Muscle layer of colon (tissue), 2 donors: ENCODE results near the gene TBX5.

Experiments
- H3K27ac ChIP-seq: one replicate; pipeline ENCODE4 v1.7.0; 2013; ENCODE audit warnings: low read depth, mild to moderate bottlenecking, low read length, moderate library complexity
- H3K27me3 ChIP-seq, 2 donors: one replicate each; pipeline ENCODE4 v1.7.0; 2013; ENCODE audit warnings: low read length in 2 of 2, mild to moderate bottlenecking in 2 of 2; ENCODE audit not compliant: insufficient read depth in 2 of 2, control insufficient read depth in 1 of 2
- H3K36me3 ChIP-seq: one replicate; pipeline ENCODE4 v1.7.0; 2013; ENCODE audit warnings: mild to moderate bottlenecking, low read length; ENCODE audit not compliant: insufficient read depth
- H3K4me1 ChIP-seq: one replicate; pipeline ENCODE4 v1.7.0; 2013; ENCODE audit warnings: mild to moderate bottlenecking, low read length; ENCODE audit not compliant: insufficient read depth
- H3K4me3 ChIP-seq, 2 donors: one replicate each; pipeline ENCODE4 v1.7.0; 2013; ENCODE audit warnings: low read length in 2 of 2, low read depth in 1 of 2, mild to moderate bottlenecking in 1 of 2, moderate library complexity in 1 of 2
- H3K9ac ChIP-seq: one replicate; pipeline ENCODE4 v1.7.0; 2013; ENCODE audit warnings: low read length
- H3K9me3 ChIP-seq: one replicate; pipeline ENCODE4 v1.7.0; 2013; ENCODE audit warnings: mild to moderate bottlenecking, low read length
- donor health status: abdominal sarcoma.
- donor health status: Adenocarcinoma of cecum.

The TBX5 gene

DNA sequence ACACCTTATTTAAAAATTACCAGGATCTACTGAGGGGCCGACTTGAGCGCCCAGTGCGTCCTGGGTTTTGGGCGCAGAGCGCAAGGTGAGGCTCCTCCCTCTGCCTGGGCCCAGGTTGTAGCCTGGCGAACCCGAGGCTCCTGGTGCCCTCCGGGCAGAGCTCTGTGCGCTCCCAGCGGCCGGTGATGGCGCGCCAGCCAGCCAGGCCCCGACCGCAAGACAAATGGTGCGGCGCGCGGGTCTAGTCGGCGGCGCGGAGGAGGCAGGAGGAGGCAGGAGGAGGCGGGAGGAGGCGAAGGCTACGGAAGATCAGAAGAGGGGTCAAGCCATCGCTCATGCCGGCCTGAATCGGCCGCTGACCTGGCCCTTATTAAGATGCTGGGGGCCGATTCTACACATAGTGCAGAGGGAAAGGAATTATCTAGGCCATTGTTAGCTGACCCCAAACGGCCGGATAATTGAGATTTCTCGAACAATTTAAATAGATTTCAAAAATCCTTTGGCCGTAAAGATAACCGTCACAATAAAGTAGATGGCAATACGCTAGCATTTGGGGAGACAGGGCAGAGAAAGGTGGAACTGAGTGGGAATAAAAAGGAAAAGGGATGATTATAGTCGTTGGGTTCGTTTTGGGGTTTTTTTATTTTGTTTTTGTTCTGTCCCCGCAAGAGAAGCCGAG is 2.8 kb downstream of the TBX5 start:
- Histone ChIP-seq H3K9me3 (no peaks in the 10 kb centered on the region), H3K27ac (no peak overlapping the region), H3K4me3 (no peak overlapping the region), H3K9ac (no peak overlapping the region), H3K4me1 (no peaks in the 10 kb centered on the region), H3K36me3 (no peaks in the 10 kb centered on the region), H3K27me3 (peaks cover 79 to 98% of the 10 kb centered on the region in 2 donors)

DNA sequence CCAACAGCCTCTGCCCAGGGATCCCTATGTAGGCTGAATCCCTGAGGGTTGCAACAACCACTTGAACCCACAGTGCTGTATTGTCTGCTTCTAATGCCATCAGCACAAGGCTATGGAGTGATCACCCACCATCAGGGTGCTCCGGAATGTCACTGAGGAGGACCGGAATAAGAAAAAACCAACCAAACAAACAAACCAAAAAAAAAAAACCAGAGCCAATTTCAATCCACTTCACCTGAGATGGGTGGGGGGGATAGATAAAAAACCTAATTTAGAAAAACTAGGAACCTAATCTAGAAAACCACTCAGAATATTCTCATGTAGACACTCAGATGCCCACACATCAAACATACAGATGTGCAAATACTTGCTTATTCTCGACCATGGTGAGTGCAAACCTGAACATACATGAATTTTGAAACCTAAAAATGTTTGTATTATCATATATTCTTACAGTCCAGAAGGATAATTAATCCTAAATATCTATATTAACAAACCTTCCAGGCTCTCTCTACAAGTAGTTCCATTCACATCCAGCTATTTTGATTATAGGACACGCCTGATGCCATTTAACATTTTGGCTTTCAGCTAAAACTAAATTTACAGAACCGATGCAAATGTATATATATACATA is 3.7 kb downstream of the TBX5 start:
- no peak overlapping the region for H3K27ac ChIP-seq
- H3K36me3 ChIP-seq: no peaks in the 10 kb centered on the region
- H3K4me1 ChIP-seq: no peaks in the 10 kb centered on the region
- H3K9ac ChIP-seq: no peak overlapping the region
- H3K27me3 ChIP-seq: peaks cover 79 to 98% of the 10 kb centered on the region in 2 donors
- no peaks in the 10 kb centered on the region for H3K9me3 ChIP-seq
- no peak overlapping the region for H3K4me3 ChIP-seq

DNA sequence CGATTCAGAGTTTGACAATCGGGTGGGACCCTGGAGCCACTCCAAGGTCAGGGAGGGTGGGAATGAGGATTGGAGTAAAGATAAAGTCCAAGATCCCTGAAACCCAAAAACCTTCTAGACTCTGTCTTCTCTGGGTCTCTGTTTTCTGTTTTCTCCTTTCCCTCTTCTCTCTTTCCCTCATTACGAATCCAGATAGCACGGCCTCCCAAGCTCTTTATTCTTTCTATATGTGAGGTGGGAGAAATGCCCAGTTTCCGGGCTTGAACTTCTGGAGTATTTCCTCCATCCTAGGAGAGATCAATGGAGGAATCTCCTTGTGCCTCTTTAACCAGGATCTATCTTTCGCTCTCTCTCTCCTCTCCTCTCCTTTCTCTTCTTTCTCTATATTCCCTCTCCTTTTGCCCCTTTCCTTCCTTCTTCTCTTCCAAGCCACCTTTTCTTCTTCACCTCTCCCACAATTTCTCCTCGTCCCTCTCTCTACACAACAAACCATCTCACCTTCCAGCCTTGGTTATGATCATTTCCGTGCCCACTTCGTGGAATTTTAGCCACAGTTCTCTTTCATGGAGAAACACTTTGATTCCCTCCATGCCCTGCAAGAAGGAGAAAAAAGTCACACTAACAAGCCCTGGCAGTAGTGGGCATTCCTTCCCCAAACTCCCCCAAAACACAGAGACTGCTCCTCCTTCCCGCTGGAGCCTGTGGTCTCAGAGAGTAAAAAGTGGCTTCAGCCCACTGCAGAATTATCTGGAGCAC is 4.4 kb downstream of the TBX5 start:
- Histone ChIP-seq H3K36me3 (no peaks in the 10 kb centered on the region), H3K9me3 (no peaks in the 10 kb centered on the region), H3K27ac (no peak overlapping the region), H3K4me1 (no peaks in the 10 kb centered on the region), H3K4me3 (no peak overlapping the region), H3K9ac (no peak overlapping the region), H3K27me3 (peaks cover 80 to 98% of the 10 kb centered on the region in 2 donors)

DNA sequence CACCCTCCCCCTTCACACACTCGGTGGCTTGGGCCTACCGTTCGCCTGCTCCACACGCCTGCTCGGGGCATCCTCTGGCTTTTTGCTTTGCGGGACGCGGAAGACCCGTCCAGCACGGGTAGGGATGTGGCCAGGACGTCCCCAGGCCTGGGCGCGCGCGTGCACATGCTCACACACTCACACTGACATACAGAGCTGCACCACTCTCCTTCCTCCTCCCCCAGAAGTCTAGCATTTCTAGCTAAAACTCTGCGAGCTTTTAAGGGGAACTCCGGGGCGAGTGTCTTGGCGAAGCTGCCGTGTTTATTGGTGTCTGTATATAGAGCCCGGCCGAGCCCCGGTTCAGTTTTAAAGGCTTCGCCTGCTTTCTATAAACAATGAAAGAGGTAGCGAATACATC is 5.0 kb downstream of the TBX5 start:
- Histone ChIP-seq H3K9me3 (no peaks in the 10 kb centered on the region), H3K27ac (no peak overlapping the region), H3K27me3 (peaks cover 85 to 99% of the 10 kb centered on the region in 2 donors), H3K4me3 (no peak overlapping the region), H3K36me3 (no peaks in the 10 kb centered on the region), H3K9ac (no peak overlapping the region), H3K4me1 (no peaks in the 10 kb centered on the region)

DNA sequence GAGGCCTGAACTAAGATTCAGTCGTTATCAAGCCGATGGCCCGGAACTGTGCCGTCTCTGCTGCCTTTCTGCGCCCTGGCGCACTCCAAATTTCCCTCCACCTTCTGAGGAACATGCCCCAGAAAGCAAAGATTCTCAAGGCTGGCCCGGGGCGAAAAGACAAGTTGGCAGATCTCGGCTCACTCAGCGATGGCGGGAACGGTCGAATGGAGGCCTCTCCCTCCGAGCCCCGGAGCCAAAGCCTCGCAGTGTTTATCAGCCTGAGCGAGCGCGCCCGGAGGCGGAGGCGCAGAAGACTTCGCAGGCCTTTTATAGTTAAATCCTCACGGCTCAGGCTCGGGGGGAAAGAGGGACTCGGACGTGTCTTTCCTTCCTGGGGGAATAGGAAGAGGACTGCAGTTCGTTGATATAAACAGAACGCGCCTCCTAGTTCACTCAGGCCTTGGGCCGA is 5.6 kb downstream of the TBX5 start:
- Histone ChIP-seq H3K36me3 (no peaks in the 10 kb centered on the region), H3K4me3 (no peak overlapping the region), H3K4me1 (no peaks in the 10 kb centered on the region), H3K9me3 (no peaks in the 10 kb centered on the region), H3K27me3 (peaks cover 85 to 98% of the 10 kb centered on the region in 2 donors), H3K9ac (no peak overlapping the region), H3K27ac (no peak overlapping the region)

DNA sequence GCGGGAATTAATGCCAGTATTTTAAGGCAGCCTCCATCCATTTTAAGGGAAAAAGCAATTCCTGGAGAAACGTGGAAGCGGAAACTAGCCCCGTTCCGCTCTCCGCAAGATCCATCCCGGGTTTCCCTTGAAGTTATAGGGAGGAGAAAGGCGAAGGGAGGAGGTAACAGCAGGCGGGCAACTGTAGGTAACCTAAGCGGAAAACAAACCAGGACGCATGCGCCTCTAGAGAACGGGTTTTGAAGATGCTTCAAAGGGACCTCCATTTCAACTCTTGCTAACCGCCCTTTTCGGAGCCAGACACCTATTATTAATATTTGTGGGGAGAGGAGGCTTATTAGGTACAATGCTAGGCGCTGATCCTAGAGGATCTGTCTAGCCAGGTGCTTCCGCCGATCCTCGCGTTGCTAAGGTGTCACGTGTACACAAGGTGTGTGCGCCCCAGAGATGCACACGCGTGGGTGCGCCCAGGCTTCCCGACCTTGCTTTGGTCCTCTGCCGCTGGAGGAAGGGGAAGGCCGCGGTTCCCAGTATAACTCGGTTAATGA is 6.2 kb downstream of the TBX5 start:
- H3K9me3 ChIP-seq: no peaks in the 10 kb centered on the region
- no peak overlapping the region for H3K27ac ChIP-seq
- H3K9ac ChIP-seq: no peak overlapping the region
- H3K4me3 ChIP-seq: no peak overlapping the region
- H3K4me1 ChIP-seq: no peaks in the 10 kb centered on the region
- H3K36me3 ChIP-seq: no peaks in the 10 kb centered on the region
- H3K27me3 ChIP-seq: peaks cover 85 to 98% of the 10 kb centered on the region in 2 donors

DNA sequence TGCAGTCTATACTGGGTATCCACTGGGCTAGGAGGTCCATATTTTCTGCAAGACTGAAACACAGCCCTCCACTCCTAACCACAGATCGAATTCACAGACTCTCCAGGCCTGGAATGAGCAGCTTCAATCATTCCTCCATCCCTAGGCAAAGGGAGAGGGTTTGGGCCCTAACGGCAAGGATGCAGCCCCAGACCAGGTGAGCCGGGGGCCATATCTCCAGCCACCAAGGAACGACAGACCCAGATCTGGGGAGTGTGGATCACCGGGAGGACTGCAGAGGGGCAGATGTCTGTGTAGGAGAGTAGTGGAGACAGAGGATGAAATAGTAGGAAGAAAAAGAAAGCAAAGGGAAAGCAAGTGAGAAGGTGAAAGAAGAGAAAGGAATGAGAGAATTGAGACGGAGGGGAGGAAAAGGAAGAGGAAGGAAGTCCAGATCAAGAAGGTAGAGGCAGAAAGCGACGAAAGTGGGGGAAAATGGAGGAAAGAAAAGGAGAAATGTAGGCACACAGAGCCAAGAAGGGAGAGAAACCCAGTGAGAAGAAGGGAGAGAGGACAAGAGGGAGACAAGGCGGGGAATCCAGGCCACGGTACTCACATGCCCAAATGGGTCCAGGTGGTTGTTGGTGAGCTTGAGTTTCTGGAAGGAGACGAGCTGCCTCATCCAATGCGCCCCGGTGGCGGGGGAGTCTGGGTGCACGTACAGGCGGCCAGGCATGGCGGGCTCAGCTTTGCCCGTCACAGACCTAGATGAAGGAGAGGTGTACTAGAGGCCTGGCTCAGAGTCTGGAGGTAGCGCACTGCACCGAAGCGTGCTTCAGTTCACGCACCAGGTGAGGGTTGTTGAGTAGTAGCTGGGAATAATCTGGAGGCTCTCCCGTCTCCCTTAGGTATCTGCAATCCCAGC is 7.7 kb downstream of the TBX5 start:
- Histone ChIP-seq H3K27me3 (peaks cover 85 to 97% of the 10 kb centered on the region in 2 donors), H3K27ac (no peak overlapping the region), H3K9ac (no peak overlapping the region), H3K36me3 (no peaks in the 10 kb centered on the region), H3K9me3 (no peaks in the 10 kb centered on the region), H3K4me3 (no peak overlapping the region), H3K4me1 (no peaks in the 10 kb centered on the region)

DNA sequence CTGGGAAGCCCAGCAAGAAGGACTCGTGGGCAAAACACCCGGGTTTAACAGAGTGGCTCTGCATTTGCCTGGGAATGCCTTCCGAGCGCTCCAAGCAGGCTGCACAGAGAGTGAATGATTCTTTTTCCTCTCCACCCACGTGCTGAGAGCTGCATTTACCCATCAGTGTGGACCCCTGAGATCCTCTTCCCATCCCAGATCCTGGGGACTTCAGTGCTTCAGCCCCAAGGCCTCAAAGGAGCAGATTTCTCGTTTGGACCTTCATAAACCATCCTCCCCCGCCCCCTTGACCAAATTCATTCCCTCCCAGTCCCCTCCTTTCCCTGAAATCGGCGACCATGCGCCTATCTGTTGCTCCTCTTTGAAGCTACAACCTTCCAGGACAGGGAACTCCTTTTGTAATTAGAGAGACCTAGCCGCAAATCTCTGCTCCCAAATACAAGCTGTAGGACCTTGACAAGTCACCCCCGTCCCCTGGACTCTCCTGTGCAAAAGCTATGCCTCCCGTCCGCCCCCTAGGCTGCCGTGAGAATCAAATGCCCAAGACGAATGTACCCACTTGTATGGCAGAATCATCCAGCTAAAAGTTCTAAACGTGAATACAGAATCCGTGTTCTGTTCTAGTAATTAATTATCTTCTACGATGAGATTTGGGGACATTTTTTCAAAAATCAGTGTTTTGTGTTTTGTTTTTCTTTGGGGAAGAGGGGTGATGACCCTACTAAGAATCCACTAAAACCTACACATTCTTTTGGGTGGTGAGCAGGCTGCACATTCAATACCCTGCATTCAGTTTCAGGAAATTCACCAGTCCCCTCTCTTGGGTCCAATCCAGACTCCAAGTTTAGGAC is 8.8 kb downstream of the TBX5 start:
- Histone ChIP-seq H3K27me3 (peaks cover 78 to 90% of the 10 kb centered on the region in 2 donors), H3K4me1 (no peaks in the 10 kb centered on the region), H3K36me3 (no peaks in the 10 kb centered on the region), H3K9ac (no peak overlapping the region), H3K27ac (no peak overlapping the region), H3K4me3 (no peak overlapping the region), H3K9me3 (no peaks in the 10 kb centered on the region)

DNA sequence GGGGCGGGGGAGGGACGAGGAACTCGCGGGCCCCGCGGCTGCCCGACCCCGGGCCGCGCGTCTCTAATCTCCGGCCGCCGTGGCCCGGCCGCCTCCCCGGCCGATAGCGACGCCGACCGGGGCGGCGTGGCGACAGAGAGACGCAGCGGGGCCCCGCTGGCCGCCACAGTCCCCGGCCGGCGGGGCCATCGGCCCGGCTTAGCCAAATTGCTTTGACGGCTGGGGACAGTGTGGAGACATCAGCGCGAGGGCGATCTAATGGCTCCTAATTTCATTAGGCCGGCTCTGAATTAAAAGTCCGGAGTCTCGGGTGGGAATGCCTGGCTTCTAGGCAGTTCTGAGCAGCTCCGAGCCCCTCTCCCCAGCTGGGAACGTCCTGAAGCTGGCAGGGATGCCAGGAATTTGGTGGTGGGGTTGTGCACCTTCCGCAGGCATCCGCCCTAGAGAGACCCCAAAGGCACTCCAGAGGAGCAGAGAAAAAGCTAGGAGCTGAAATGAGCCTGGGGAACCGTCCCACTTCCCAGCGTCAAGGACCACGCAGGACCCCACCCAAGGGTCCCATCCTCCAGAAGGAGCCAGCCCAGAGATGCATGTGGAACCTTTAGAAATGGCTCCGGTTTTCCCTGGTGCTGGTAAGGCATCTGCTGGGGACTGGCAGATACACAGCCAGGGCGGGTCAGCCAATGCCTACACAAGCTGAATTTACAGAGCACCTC is 9.6 kb downstream of the TBX5 start:
- no peaks in the 10 kb centered on the region for H3K4me1 ChIP-seq
- no peaks in the 10 kb centered on the region for H3K9me3 ChIP-seq
- no peak overlapping the region for H3K4me3 ChIP-seq
- no peak overlapping the region for H3K9ac ChIP-seq
- H3K36me3 ChIP-seq: no peaks in the 10 kb centered on the region
- H3K27me3 ChIP-seq: peaks cover 81 to 82% of the 10 kb centered on the region in 2 donors
- no peak overlapping the region for H3K27ac ChIP-seq

DNA sequence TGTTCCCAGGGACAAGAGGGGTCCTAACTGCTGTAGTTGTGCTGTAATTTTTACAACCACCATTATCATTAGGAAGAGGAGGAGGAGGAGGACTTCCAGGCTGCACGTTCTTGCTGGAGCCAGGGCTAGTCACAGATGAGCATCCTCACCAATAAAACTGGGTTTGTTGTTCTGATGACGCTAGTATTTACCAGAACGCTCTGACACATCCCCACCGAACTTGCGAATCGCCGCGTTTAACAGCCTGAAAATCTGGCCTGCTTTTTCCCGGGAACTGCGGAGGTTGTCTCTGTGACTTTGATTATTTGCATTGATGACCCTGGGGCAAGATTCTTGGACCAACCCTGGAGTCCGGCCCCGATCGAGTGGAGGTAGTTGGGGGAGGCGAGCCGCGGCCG is 10.2 kb downstream of the TBX5 start:
- Histone ChIP-seq H3K9me3 (no peaks in the 10 kb centered on the region), H3K27me3 (peaks cover 77 to 81% of the 10 kb centered on the region in 2 donors), H3K27ac (no peak overlapping the region), H3K9ac (no peak overlapping the region), H3K4me3 (no peak overlapping the region), H3K36me3 (no peaks in the 10 kb centered on the region), H3K4me1 (no peaks in the 10 kb centered on the region)
